HuH-7.5 (cell line): ENCODE data around the gene AEBP2.
"Not testable (repeated sequence)": the region's sequence is repeated elsewhere in the genome, so short reads cannot be mapped to it uniquely, and the experiment has no call there.

Experiments used
- DNase-seq: peaks from one replicate; pipeline ENCODE4 v3.0.0; 2011; ENCODE audit warnings: low spot score

Gene AEBP2

DNA sequence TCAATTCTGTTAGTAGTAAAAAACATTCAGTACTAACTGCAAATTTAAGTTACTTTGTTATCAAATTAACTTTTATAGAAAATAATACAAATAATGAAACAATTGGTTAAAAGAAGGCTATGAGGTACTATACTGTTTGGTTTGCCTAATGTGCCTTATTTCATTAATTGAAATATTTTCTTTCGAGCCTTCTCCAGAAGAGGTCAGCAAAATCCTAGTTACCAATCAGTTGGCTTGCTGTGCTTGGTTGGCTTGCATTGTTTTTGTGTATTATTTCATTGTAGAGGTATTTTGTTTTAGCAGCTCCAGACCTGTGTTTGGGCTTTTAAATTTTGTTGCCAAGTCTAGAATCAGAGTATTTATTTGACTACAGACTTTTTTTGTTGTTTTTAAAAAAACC lies 68.5 kb downstream of the AEBP2 start:
- no peak for DNase-seq

DNA sequence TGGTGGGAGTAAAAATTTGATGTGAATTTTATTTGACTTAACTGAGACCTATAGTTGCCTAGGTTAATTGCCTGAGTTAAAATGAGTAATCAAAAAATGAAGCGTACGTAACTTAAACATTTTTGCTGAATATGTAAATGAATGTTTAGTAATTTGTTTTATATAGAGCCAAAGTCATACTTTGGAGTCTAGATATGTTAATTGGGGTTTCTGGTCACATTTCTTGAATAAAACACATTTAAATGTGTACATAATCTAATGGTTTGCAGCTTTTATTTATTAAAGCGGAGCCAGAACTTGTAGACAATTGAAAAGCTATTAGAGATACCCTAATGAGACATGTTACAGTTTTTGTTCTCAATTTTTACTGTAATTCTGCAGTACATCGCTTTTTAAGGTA lies 71.2 kb downstream of the AEBP2 start:
- no peak for DNase-seq

DNA sequence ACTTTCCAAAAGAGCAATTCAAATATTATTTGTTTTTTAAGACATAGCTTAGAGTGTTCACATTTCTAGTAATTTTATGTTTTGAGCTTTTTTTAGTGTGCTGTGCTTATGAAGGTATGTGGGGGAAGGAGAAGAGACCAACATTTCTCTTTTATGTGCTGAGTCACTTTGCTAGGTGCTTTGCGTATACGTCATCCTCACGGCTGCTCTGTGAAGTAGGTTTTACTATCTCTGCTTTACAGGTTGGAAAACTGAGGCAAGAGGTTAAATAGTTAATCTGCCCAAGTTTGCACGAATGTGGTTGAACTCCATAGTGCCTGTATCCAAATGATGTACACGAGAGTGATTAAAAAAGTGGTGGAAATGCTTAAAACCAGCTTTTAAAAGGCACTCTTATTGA lies 75.9 kb downstream of the AEBP2 start:
- no peak for DNase-seq

DNA sequence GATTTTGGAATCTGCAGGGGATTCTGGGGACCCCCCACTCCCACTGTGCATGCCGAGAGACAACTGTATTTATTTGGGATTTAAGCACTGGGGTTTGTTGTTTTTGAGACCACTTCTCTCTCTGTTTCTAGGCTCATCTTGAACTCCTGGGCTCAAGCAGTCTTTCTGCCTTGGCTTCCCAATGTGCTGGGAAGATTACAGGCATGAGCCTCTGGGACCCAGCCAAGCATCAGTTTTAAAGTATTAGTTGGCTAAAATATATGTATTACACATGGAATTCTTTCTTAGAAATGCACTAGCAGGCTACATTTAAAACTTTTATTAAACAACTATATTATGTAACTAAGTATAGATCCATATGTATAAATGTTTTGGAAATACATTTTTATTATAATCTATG lies 78.3 kb downstream of the AEBP2 start:
- no peak for DNase-seq

DNA sequence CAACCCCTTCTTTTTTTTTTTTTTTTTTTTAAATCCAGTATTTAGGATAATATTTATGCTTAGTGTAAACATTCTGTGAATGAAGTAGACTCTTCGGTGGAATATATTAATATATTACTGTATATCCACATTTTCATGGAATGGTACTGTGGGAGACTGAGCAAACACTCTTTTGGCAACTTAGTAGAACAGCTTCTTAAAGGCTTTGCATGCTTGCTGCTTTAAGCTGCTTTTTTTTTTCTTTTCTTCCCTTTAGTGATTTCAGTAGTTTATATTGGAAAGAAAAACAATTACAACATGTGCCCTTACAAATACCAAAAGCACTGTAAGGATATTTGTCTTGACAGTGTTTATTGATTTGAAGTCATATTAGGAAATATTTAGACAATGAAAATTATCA lies 78.9 kb downstream of the AEBP2 start:
- no peak for DNase-seq

DNA sequence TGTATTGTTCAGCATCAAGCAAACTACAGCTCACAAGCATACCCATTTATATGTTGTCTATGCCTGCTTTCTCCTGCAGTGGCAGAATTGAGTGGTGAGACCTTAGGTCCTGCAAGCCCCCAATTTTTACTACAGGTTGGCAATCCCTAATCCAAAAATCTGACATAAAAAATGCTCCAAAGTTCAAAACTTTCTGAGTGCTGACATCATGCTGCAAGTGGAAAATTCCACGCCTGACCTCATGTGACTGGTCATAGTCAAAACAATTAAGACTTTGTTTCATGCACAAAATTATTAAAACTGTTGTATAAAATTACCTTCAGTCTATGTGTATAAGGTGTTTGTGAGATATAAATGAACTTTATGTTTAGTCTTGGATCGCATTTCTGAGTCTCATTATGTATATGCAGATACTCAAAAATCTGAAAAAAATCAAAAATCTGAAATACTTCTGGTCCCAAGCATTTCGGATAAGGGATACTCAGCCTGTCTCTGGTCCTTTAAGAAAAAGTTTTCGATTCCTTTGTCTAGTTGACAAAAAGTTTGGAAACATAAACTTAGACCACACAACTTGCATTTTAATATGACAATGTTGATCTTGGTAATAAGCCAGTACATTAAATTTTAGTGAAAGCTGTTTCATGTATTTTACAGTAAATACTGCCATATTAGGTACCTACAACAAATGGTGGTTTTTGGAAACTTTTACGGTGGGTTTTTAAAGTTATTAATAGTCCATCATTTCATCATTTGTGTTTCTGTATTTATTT lies 81.5 kb downstream of the AEBP2 start:
- DNase-seq, result no peak

DNA sequence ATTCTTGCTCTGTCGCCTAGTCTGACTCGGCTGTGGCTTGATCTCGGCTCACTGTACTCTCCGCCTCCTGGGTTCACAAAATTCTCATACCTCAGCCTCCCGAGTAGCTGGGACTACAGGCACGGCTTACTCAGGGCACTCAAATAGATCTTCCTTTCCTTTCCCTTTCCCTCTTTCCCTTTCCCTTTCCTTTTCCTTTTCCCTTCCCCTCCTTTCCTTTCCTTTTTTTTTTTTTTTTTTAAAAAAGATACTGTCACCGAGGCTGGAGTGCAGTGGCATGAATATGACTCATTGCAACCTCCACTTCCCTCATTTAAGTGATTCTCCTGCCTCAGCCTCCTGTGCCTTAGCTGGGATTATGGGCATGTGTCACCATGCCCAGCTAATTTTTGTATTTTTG lies 86.0 kb downstream of the AEBP2 start:
- no peak for DNase-seq

DNA sequence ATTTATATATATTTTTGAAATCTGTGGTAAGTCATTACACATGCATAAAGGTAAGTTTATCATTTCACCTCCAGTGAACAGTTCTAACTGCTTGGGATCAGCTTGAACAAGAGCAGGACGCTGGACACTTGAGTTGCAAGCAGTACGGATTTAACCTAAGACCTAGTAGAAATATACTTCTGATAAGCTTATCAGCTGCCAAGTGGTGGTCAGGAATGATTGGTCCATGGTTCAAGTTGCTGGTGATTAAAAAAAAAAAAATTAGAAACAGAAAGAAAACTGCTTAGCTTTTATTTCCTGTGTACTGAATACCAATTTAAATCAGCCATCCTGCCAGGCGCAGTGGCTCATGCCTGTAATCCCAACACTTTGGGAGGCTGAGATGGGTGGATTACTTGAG lies 88.6 kb downstream of the AEBP2 start:
- no peak for DNase-seq

DNA sequence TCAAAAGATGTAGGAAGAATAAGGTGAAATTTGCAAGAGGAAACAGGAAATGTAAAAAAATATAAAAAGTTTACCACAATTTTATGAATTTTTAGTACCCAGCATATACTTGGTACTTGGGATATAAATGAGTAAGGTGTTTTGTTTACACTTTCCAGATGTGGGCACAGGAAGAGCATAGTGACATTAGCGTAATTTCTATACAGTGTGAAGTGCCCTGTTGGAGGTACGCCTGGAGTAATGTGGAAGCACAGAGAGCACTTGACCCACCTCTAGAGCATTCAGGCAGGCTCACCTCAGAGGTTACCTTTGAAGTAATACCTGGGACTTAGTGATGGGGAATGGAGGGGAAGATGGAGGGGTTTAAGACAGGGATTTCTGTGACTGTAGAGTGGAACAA lies 89.5 kb downstream of the AEBP2 start:
- no peak for DNase-seq

DNA sequence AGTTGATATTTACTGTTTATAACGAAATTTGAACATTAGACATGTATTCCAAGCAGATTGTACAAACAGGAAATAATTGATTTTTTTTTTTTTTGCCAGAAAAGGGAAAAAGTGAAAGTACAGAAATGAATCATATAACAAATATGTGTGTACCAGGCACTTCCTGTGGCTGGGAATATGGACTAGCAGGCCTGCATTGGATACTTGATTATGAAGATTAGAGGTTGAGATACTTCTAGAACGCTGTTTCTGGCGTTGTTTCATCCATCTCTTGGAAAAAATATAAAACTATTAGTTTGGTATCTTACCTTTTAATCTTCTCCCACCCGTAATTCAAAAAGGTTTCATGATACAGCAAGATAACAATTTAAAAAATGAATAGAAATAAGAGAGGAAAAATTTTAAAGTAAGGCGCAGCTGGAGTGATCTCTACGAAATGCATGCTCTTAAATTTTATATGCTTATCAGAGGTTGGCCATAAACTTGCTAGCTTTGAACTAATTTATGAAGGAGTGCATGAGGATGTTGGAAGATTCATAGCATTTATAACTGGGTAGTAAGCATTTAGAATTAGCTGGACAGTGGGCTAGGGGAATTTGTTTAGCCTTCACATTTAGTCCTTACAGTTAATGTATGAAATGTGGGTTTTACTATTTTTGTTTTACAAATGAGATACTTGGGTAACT lies 90.8 kb downstream of the AEBP2 start:
- no peak for DNase-seq

DNA sequence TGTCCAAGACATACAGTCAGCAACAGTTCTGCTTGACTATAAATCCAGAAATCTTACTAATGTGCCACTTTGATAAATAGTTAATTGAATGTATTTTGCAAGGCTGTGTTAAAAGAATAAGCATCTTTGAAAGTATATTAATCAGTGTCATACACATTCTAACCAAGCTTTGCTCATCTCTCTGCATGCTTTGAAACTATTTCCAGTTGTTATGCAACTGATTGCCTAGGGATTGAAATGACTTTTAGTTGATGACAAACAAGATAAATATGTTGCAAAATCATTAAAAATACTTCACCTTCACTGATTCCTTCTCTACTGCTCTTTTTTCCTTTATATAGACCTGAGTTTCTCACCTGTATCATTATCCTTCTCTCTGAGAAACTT lies 91.3 kb downstream of the AEBP2 start:
- DNase-seq, result no peak

DNA sequence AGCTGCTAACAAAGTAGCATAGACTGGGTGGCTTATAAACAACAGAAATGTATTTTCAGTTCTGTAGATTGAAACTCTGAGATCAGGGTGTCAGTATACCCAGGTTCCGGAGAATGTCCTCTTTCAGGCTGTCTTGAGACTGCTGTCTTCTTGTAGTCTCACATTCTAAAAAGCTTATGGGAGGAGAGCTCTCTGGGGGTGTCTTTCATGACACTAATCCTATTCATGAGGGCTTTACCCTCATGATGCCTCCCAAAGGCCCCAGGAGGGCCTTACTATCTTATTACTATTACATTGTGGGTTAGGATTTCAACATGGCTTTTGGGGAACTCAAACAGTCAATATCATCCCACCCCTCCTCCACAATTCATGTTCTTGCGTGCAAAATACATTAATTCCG lies 94.3 kb downstream of the AEBP2 start:
- no peak for DNase-seq

DNA sequence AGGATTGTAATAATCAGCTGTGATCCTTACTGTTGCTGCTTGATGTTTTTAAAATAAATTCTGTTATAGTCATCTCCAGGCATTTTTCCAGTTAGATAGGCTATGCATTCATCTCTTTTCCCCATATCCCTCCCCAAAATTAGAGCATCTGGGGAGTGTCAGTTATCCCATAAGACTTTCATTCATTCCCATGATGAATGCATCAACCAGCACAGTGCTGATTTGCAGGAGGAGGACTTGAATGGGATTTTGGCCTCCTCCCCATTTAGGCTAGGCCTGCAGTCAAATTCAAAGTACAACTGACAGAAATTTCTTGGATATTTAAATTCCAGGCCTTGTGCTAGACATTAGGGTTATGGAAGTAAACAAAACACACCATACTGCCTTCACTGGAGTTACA lies 99.8 kb downstream of the AEBP2 start:
- DNase-seq, result no peak

DNA sequence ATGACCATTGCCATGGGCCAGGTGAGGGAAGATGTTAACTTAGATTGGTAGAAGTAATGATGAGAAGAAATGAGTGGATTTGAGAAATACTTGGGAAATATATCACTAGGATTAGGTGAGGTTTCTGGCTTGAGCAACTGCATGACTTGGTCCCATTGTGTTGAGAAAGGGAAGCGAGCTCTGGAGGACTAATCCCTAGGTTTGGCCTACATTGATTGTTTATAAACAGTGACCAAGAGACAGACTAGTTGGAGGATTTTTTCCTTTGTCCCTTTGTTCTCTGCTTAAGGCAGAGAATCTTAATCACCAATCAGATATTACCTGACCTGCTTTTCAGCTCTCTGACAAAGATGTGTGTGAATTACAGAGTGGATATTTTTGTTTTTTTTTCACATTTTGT lies 100.5 kb downstream of the AEBP2 start:
- no peak for DNase-seq

DNA sequence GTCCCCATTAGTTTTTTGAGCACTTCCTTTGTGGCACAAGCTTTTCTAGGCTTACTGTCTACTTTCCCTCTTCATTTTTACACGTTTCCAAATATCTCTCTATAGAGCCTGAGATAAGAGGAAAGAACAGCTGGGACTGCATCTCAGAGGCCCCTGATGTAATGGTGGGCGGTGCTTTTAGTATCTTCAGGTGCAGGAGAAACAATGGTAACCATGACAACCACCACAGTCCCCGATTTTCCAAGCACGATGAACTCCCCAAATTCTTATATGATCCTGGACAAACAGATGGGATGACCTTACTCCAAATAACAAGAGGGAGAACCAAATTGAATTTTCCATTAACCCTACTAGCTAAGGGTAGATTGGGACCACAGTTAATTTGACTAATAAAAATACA lies 103.3 kb downstream of the AEBP2 start:
- no peak for DNase-seq

DNA sequence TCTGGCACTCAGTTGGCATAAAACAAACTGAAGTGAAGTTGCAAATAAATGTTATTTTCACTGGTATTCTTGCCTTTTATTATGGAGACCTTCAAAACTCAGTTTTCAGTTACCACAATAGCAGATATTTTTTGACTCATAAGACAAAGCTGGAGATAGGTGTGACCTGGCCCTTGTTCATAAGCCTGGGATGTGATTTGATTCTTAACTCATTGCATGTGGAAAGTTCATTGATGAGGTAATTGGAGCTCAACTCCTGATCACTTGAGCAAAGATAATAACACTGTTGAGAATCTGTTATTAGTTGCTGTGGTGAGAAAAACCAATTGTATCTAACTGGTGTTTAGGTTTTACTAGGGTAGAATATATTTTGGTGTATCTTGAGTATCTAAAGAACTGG lies 105.1 kb downstream of the AEBP2 start:
- no peak for DNase-seq

DNA sequence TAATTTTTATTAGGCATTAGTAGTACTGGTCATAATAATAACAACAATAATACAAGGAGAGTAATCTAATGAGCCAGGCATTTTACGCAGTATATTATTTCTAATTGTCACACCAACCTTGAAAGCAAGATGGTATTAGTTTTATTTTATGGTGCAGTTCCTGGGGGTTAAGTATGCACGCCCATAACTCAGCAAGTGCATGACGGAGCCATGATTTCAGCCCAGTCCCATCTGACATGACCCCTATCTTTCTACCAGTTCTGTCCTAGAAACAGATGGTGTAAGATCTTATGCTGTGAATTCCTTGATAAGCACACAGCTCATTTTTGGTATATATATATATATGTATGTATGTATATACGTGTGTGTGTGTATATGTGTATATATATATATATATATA lies 106.0 kb downstream of the AEBP2 start:
- no peak for DNase-seq

DNA sequence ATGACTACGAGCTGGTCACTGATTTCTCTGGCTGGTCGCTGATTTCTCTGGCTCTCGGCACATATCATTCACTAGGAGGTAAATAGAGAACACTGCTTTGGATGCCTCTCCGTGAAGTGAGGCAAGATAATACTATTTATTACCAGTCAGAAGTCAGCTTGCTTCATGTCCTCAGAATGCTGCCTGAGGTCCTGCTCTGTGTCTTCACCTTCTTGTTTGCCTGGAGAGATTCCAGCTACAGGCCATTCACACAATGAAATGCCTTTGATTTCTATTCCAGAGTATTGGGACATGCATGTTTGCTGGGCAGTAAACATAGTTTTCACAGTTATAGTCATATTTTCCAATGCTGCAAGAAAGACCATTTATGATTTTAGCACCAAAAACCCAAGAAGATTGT lies 106.7 kb downstream of the AEBP2 start:
- no peak for DNase-seq

DNA sequence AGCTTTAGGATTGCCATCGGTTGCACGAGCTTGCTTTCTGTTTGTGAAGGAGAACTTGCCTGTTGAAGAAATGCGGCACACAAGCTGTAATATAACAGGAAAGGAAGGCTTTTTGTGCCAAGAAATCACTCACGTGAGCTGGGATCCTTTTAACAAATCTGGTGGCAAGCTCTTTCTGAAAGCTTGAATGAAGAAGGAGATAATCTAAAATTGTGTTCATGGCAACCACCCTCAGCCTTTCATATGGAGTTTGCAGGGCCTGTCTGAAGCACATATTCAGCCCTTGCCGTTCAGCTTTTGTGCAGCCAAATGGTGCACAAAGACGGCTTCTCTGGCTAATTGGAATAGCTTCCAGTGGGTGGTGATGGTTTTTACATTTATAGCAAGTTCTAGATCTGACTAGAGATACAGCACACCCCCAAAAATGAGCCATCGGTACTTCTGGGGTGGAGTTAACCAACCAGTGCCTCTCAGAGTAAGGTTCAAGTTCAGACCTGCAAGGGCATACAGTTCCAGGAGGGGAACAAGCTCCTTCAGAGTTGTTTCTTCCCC lies 107.4 kb downstream of the AEBP2 start:
- DNase-seq, result no peak

DNA sequence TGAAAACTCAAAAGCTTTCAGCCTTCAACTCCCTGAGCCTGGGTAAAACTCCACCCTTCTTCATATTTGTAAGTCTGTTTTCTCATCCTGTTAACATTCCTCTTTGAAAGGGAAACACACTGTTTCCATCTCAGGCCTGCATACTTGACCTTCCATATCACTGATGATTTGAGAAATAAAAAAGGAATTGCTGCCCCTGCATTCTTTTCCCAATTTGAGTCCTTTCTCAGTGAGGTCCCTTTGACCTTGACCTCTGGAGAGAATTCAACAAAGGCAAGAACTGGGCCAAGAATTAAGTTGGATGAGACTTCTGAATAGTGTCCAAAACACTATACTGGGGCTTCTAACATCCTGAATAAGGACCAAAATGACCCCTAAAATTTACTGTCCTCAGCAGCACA lies 108.0 kb downstream of the AEBP2 start:
- DNase-seq, result no peak

DNA sequence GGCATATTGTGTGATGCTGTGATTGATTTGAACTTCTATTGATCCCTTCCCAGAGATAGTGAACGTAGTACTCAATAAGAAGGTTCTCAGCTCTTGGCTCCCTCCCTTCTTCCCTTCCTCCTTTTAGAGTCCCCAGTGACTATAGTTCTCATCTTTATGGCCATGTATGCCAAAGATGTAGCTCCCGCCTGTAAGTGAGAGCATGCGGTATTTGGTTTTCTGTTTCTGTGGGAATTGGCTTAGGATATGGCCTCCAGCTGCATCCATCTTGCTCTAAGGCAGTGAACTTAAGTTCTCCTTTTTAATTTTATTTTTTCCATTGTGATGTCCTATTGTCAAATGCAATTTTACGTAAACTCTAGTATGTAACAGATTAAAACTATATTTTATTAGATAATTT lies 109.5 kb downstream of the AEBP2 start:
- no peak for DNase-seq

DNA sequence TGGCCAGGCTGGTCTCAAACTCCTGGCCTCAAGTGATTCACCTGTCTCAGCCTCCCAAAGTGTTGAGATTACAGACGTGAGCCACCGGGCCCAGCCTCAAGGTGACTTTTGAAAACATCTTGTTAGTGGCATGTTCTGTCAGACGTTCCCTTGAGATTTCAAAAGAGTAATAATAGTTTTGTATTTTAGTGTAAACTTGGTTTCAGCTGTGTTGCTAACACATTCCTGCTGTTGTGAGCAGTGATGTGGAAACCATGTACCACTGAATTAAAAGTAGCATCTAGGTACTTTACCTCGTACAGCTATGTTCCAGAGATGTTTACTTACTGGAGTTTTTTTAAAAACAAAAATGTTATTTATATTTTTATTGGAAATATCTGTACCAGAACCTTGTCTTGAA lies 111.3 kb downstream of the AEBP2 start:
- no peak for DNase-seq

DNA sequence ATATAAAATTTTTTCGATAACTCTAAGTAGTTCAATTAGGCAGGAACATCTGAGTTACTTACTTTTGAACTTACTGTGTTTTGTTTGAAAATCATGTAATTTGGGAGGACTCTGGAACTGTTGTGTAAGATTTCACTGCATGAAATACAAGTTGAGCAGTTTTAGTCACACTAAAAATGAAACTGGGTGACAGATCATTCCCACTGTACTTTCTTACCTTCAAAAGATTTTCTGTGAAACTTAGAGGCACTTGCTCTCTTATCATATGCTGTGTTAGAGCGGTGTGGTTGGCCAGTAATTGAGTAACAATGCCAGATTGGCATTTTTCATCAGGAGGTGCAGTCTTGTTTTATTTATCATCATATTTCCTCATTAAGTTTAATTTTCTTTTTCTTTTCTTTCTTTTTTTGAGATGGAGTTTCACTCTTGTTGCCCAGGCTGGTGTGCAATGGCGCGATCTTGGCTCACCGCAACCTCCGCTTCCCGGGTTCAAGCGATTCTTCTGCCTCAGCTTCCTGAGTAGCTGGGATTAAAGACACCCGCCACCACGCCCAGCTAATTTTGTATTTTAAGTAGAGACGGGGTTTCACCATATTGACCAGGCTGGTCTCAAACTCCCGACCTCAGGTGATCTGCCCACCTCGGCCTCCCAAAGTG lies 113.3 kb downstream of the AEBP2 start:
- DNase-seq, result not testable (repeated sequence)
